ENCODE measurements around the gene NUDT7.

NUDT7 gene

DNA sequence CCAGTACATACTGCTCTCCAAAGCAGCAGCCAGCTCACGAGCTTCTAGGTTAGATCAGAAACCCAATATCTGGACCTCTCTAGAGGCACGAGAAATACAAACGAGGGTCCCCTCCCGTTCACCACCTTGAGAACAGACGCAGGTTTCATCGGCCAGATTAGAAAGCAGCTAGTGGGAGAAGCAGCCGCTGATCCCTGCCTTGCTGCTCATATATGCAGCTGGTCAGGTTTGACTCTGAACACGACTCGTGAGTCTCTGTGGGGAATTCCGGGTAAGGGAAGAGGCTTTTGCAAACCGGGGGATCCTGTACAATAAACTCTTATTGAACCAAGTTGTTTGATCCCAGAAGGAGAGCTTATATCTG lies 67.7 kb downstream of the NUDT7 start:
- peak overlapping the region; percentile 84 for H3K4me3 ChIP-seq (ENCODE audit: low read depth, low read length)
- TF ChIP-seq, protein P1, sequence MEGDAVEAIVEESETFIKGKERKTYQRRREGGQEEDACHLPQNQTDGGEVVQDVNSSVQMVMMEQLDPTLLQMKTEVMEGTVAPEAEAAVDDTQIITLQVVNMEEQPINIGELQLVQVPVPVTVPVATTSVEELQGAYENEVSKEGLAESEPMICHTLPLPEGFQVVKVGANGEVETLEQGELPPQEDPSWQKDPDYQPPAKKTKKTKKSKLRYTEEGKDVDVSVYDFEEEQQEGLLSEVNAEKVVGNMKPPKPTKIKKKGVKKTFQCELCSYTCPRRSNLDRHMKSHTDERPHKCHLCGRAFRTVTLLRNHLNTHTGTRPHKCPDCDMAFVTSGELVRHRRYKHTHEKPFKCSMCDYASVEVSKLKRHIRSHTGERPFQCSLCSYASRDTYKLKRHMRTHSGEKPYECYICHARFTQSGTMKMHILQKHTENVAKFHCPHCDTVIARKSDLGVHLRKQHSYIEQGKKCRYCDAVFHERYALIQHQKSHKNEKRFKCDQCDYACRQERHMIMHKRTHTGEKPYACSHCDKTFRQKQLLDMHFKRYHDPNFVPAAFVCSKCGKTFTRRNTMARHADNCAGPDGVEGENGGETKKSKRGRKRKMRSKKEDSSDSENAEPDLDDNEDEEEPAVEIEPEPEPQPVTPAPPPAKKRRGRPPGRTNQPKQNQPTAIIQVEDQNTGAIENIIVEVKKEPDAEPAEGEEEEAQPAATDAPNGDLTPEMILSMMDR (IDR thresholded peaks at IDR 0.05; ENCODE audit: low read depth, low read length), result no peak

DNA sequence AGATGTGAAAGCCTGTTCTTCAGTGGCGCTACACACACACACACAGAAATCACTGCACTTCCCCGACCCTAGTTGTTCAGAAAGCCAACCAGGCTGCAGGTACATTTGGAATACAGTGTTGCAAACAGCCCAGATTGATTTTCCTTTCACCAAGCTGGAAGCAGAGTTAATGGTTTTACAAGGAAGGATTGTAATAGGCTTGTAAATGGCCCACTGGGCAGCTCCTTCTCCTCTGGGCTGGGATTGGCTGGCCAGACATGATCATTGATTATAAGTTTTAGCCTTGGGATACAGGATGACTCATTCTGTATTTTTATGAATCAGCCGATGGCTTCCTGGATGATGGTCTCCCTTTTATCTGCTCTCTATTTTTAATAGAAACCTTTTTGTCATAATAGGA lies 68.6 kb downstream of the NUDT7 start:
- no peak overlapping the region for H3K4me3 ChIP-seq (ENCODE audit: low read depth, low read length)
- TF ChIP-seq, protein P1 (IDR thresholded peaks at IDR 0.05; ENCODE audit: low read depth, low read length), result no peak
